Peyer's patch (tissue), 4 donors: ENCODE results near the gene ARPC1A. TPM values are rescaled to one million over a fixed set of nuclear protein-coding genes. Genes with fewer than 3 reads are reported as not detected.
"Not testable (repeated sequence)": the region's sequence is repeated elsewhere in the genome, so short reads cannot be mapped to it uniquely, and the experiment has no call there.

Source experiments
- DNase-seq, 3 donors: peaks; one replicate each; pipeline ENCODE4 v3.0.0-alpha.2; 2017 to 2019
- H3K27ac ChIP-seq, 4 donors: fragments of 200-600 bp; sonication (generic); one replicate each; pipeline ENCODE4 v1.5.1; 2016 to 2019
- H3K27me3 ChIP-seq, 2 donors: fragments of 200-600 bp; sonication (generic); one replicate each; pipeline ENCODE4 v1.5.1; 2019
- H3K36me3 ChIP-seq, 3 donors: fragments of 200-600 bp; sonication (generic); one replicate each; pipeline ENCODE4 v1.5.1; 2016 to 2019
- H3K4me1 ChIP-seq, 4 donors: fragments of 200-600 bp; sonication (generic); one replicate each; pipeline ENCODE4 v1.5.1; 2016 to 2019
- H3K4me3 ChIP-seq, 4 donors: fragments of 200-600 bp; sonication (generic); 1 replicate in 3 of 4; 2 replicates in 1 of 4; pipeline ENCODE4 v1.5.1; 2016 to 2019; ENCODE audit warnings: mild to moderate bottlenecking in 1 of 4
- H3K9me3 ChIP-seq, 4 donors: fragments of 200-600 bp; sonication (generic); one replicate each; pipeline ENCODE4 v1.5.1; 2016 to 2019; ENCODE audit warnings: mild to moderate bottlenecking in 1 of 4
- CTCF ChIP-seq, 6 experiments: fragments of 450-650 bp in 4 of 6; fragments of 200-600 bp in 2 of 6; sonication (generic) in 1 of 6; IDR thresholded peaks; one replicate each; pipeline ENCODE4 v1.5.1; 2017 to 2019; ENCODE audit warnings: antibody characterized with exemption in 6 of 6, mild to moderate bottlenecking in 3 of 6, moderate library complexity in 1 of 6
- POLR2A ChIP-seq, 2 donors: fragments of 450-650 bp; IDR thresholded peaks; one replicate each; pipeline ENCODE4 v1.5.1; 2017; ENCODE audit warnings: antibody characterized with exemption in 2 of 2, mild to moderate bottlenecking in 2 of 2, moderate library complexity in 2 of 2
- total RNA-seq, 4 donors: library from RNA; depleted of rRNA; stranded (reverse); fragments of >200 nt; gene quantifications; one replicate each; pipeline ENCODE4 v1.1.0, GENCODE V29; 2016

Gene ARPC1A
- total RNA-seq, 4 donors from 2014 or later = 195 to 278 (median 225) TPM

- no peak overlapping the region for H3K27ac ChIP-seq
- H3K4me1 ChIP-seq = peaks cover 0 to 38% (median 9%) of the 10 kb centered on the region in 4 donors
- no peaks in the 10 kb centered on the region for H3K9me3 ChIP-seq
- no peaks in the 10 kb centered on the region for H3K27me3 ChIP-seq
- DNase-seq = peak in 1 of 3 donors; percentile 45
- TF ChIP-seq CTCF (IDR thresholded peaks at IDR 0.05) (no peak), POLR2A (IDR thresholded peaks at IDR 0.05) (no peak)
- no peaks in the 10 kb centered on the region for H3K36me3 ChIP-seq
- H3K4me3 ChIP-seq = no peak overlapping the region
Observed at GRCh38 chr7:99324559-99324958, 1.1 kb upstream of the ARPC1A start.

- peak overlapping the region; percentile 87 to 90 (median 89) for H3K27ac ChIP-seq
- H3K9me3 ChIP-seq = no peaks in the 10 kb centered on the region
- peak overlapping the region; percentile 95 to 99 (median 98) for H3K4me3 ChIP-seq
- TF ChIP-seq POLR2A (IDR thresholded peaks at IDR 0.05) = no peak
- no peak for TF ChIP-seq CTCF (IDR thresholded peaks at IDR 0.05)
- peaks cover 0 to 42% (median 9%) of the 10 kb centered on the region in 4 donors for H3K4me1 ChIP-seq
- no peaks in the 10 kb centered on the region for H3K27me3 ChIP-seq
- no peaks in the 10 kb centered on the region for H3K36me3 ChIP-seq
- peak in 1 of 3 donors; percentile 43 for DNase-seq
Observed at GRCh38 chr7:99325001-99325493, 651 bp upstream of the ARPC1A start.

GRCh38 chr7:99326408-99326782 lies 697 bp downstream of the ARPC1A start:
- DNase-seq = no peak
- no peaks in the 10 kb centered on the region for H3K36me3 ChIP-seq
- peak overlapping the region; percentile 87 to 90 (median 89) for H3K27ac ChIP-seq
- H3K4me3 ChIP-seq = peak overlapping the region; percentile 95 to 99 (median 98)
- H3K4me1 ChIP-seq = peaks cover 0 to 54% (median 9%) of the 10 kb centered on the region in 4 donors
- no peaks in the 10 kb centered on the region for H3K27me3 ChIP-seq
- TF ChIP-seq CTCF (IDR thresholded peaks at IDR 0.05) (no peak), POLR2A (IDR thresholded peaks at IDR 0.05) (no peak)
- no peaks in the 10 kb centered on the region for H3K9me3 ChIP-seq

GRCh38 chr7:99330314-99330961 lies 4.7 kb downstream of the ARPC1A start:
- Histone ChIP-seq H3K36me3 (peaks cover 0 to 28% (median 0%) of the 10 kb centered on the region in 3 donors), H3K27ac (peak overlapping the region in 3 of 4 donors; percentile 37 to 88 (median 62)), H3K4me1 (peaks cover 0 to 46% (median 7%) of the 10 kb centered on the region in 4 donors)
- H3K27me3 ChIP-seq, H3K4me3 ChIP-seq, H3K9me3 ChIP-seq: not testable (repeated sequence)
- peak in 1 of 3 donors; percentile 63 for DNase-seq
- peak in 1 of 2 donors; percentile 56 for TF ChIP-seq POLR2A (IDR thresholded peaks at IDR 0.05)

- DNase-seq = no peak
- Histone ChIP-seq H3K9me3 (no peaks in the 10 kb centered on the region), H3K27ac (peak overlapping the region in 3 of 4 donors; percentile 37 to 88 (median 62)), H3K4me3 (no peak overlapping the region), H3K36me3 (peaks cover 0 to 34% (median 0%) of the 10 kb centered on the region in 3 donors), H3K4me1 (peaks cover 0 to 46% (median 7%) of the 10 kb centered on the region in 4 donors), H3K27me3 (no peaks in the 10 kb centered on the region)
- TF ChIP-seq CTCF (IDR thresholded peaks at IDR 0.05) = no peak
- TF ChIP-seq POLR2A (IDR thresholded peaks at IDR 0.05) = no peak
Observed at GRCh38 chr7:99331002-99331401, 5.3 kb downstream of the ARPC1A start.

- TF ChIP-seq CTCF (IDR thresholded peaks at IDR 0.05) (no peak), POLR2A (IDR thresholded peaks at IDR 0.05) (no peak)
- no peaks in the 10 kb centered on the region for H3K9me3 ChIP-seq
- H3K4me1 ChIP-seq = no peaks in the 10 kb centered on the region
- H3K36me3 ChIP-seq = peaks cover 0 to 98% (median 4%) of the 10 kb centered on the region in 3 donors
- H3K4me3 ChIP-seq = no peak overlapping the region
- no peaks in the 10 kb centered on the region for H3K27me3 ChIP-seq
- no peak overlapping the region for H3K27ac ChIP-seq
- DNase-seq = no peak
Observed at GRCh38 chr7:99339595-99339994, 13.9 kb downstream of the ARPC1A start.
